Activated CD4-positive, alpha-beta T cell treated with anti-CD3 and anti-CD28 coated beads for 36 hours (primary cell): ENCODE results near the gene NBL1. TPM values are rescaled to one million over a fixed set of nuclear protein-coding genes. Genes with fewer than 3 reads are reported as not detected.

ENCODE experiments used
- ATAC-seq: fragments of 200-7000 bp; cut with Tn5 transposase; one replicate; pipeline ENCODE4 v1.10.0; 2021; ENCODE audit warnings: mild to moderate bottlenecking, moderate library complexity
- CTCF ChIA-PET: fragments of 350-600 bp; sonication (Branson Sonifier 250); formaldehyde crosslinking; loops from one replicate; lab custom pipeline; 2021; ENCODE audit warnings: antibody characterized with exemption; lab: Charles Lee
- POLR2A ChIA-PET: fragments of 350-600 bp; sonication (Branson Sonifier 250); formaldehyde crosslinking; loops from one replicate; lab custom pipeline; 2021; ENCODE audit warnings: antibody characterized with exemption, inconsistent platforms; lab: Charles Lee
- DNase-seq: peaks from one replicate; pipeline ENCODE4 v3.0.0-alpha.2; 2020
- H3K27ac Mint-ChIP-seq: one replicate; pipeline ENCODE4 v1.8.0; 2021; ENCODE audit warnings: mixed read lengths
- H3K27me3 Mint-ChIP-seq: one replicate; pipeline ENCODE4 v1.8.0; 2021; ENCODE audit warnings: mixed read lengths
- H3K36me3 Mint-ChIP-seq: one replicate; pipeline ENCODE4 v1.8.0; 2021; ENCODE audit warnings: low read depth, mixed read lengths
- H3K4me1 Mint-ChIP-seq: one replicate; pipeline ENCODE4 v1.8.0; 2021; ENCODE audit warnings: mixed read lengths
- H3K4me3 Mint-ChIP-seq: one replicate; pipeline ENCODE4 v1.8.0; 2021; ENCODE audit warnings: mild to moderate bottlenecking, moderate library complexity, mixed read lengths
- H3K9me3 Mint-ChIP-seq: one replicate; pipeline ENCODE4 v1.8.0; 2021; ENCODE audit warnings: low read depth, mixed read lengths
- intact Hi-C, 2 experiments: fragments of 100-400 bp; cut with DNase I in 1 of 2; cut with micrococcal nuclease in 1 of 2; formaldehyde crosslinking; loops; one replicate each; pipeline versions ENCODE4 v1.14.2 to v1.15.1; 2022 to 2024; cut with DNase I, micrococcal nuclease
- total RNA-seq, 2 experiments: library from RNA; stranded (reverse); gene quantifications; one replicate each; pipeline ENCODE4 v1.2.3, GENCODE V29; 2021

Gene NBL1
- total RNA-seq, 2 experiments from 2014 or later: 10.5 to 10.7 TPM

- no peaks in the 10 kb centered on the region for H3K27me3 Mint-ChIP-seq
- ChIA-PET POLR2A (no interaction called here), CTCF (interaction anchor here (0.7 to 0.8 kb wide), 2 partner anchors 8 to 74 kb away, joined by 3 to 4 read pairs; no protein-coding TSS in a partner anchor)
- no peak overlapping the region for H3K4me3 Mint-ChIP-seq
- no peaks in the 10 kb centered on the region for H3K36me3 Mint-ChIP-seq
- ATAC-seq (no peak), DNase-seq (no peak)
- peaks cover 18% of the 10 kb centered on the region for H3K4me1 Mint-ChIP-seq
- H3K27ac Mint-ChIP-seq: no peak overlapping the region
- no peaks in the 10 kb centered on the region for H3K9me3 Mint-ChIP-seq
- intact Hi-C loops: loop anchor here (10.0 kb wide), 2 partner anchors 341 to 401 kb away; partner anchors contain the start of genes AKR7A2 (in 2 of the 2), SLC66A1 (in 2 of the 2), EMC1 (in 1 of the 2) and MRTO4 (in 1 of the 2)
Observed at GRCh38 chr1:19655718-19656080, 11.6 kb downstream of the NBL1 start.

GRCh38 chr1:19656134-19656779 lies 12.1 kb downstream of the NBL1 start:
- Mint-ChIP-seq H3K4me3 (no peak overlapping the region), H3K4me1 (peaks cover 18% of the 10 kb centered on the region), H3K36me3 (no peaks in the 10 kb centered on the region), H3K27ac (no peak overlapping the region), H3K9me3 (no peaks in the 10 kb centered on the region), H3K27me3 (no peaks in the 10 kb centered on the region)
- POLR2A ChIA-PET: no interaction called here
- DNase-seq: no peak
- intact Hi-C loops: loop anchor here (10.0 kb wide), 2 partner anchors 341 to 401 kb away; partner anchors contain the start of genes AKR7A2 (in 2 of the 2), SLC66A1 (in 2 of the 2), EMC1 (in 1 of the 2) and MRTO4 (in 1 of the 2)
- no peak for ATAC-seq
- CTCF ChIA-PET: interaction anchor here (0.6 to 0.8 kb wide), 4 partner anchors 7 to 699 kb away, joined by 3 to 4 read pairs (median 3); no protein-coding TSS in a partner anchor

GRCh38 chr1:19656780-19657466 lies 12.8 kb downstream of the NBL1 start:
- Mint-ChIP-seq H3K27ac (no peak overlapping the region), H3K36me3 (no peaks in the 10 kb centered on the region), H3K9me3 (no peaks in the 10 kb centered on the region), H3K4me3 (no peak overlapping the region), H3K4me1 (peaks cover 21% of the 10 kb centered on the region), H3K27me3 (no peaks in the 10 kb centered on the region)
- ChIA-PET CTCF (interaction anchor here (0.6 kb wide), 2 partner anchors 54 to 699 kb away, joined by 3 read pairs; no protein-coding TSS in a partner anchor), POLR2A (no interaction called here)
- intact Hi-C loops: loop anchor here (10.0 kb wide), 2 partner anchors 342 to 402 kb away; partner anchors contain the start of genes AKR7A2 (in 2 of the 2), SLC66A1 (in 2 of the 2), EMC1 (in 1 of the 2) and MRTO4 (in 1 of the 2)
- ATAC-seq: no peak
- no peak for DNase-seq

- no peak overlapping the region for H3K4me3 Mint-ChIP-seq
- H3K36me3 Mint-ChIP-seq: no peaks in the 10 kb centered on the region
- CTCF ChIA-PET: no interaction called here
- H3K9me3 Mint-ChIP-seq: no peaks in the 10 kb centered on the region
- peaks cover 21% of the 10 kb centered on the region for H3K4me1 Mint-ChIP-seq
- intact Hi-C loops: loop anchor here (10.0 kb wide), 2 partner anchors 343 to 403 kb away; partner anchors contain the start of genes AKR7A2 (in 2 of the 2), SLC66A1 (in 2 of the 2), EMC1 (in 1 of the 2) and MRTO4 (in 1 of the 2)
- POLR2A ChIA-PET: no interaction called here
- DNase-seq: no peak
- ATAC-seq: no peak
- H3K27ac Mint-ChIP-seq: no peak overlapping the region
- H3K27me3 Mint-ChIP-seq: no peaks in the 10 kb centered on the region
Observed at GRCh38 chr1:19657511-19657910, 13.4 kb downstream of the NBL1 start.

- H3K36me3 Mint-ChIP-seq: no peaks in the 10 kb centered on the region
- intact Hi-C loops: loop anchor here (10.0 kb wide), 2 partner anchors 343 to 403 kb away; partner anchors contain the start of genes AKR7A2 (in 2 of the 2), SLC66A1 (in 2 of the 2), EMC1 (in 1 of the 2) and MRTO4 (in 1 of the 2)
- H3K27ac Mint-ChIP-seq: no peak overlapping the region
- POLR2A ChIA-PET: no interaction called here
- peaks cover 21% of the 10 kb centered on the region for H3K4me1 Mint-ChIP-seq
- no peaks in the 10 kb centered on the region for H3K27me3 Mint-ChIP-seq
- CTCF ChIA-PET: no interaction called here
- no peaks in the 10 kb centered on the region for H3K9me3 Mint-ChIP-seq
- no peak overlapping the region for H3K4me3 Mint-ChIP-seq
- ATAC-seq (no peak), DNase-seq (no peak)
Observed at GRCh38 chr1:19658186-19658585, 14.1 kb downstream of the NBL1 start.

- peak; percentile 69 for DNase-seq
- H3K4me1 Mint-ChIP-seq: peaks cover 26% of the 10 kb centered on the region
- intact Hi-C loops: loop anchor here (1.0 to 5.0 kb wide), 8 partner anchors 43 to 759 kb away; partner anchors contain the start of genes OTUD3 (in 2 of the 2) and ALDH4A1 (in 1 of the 2)
- no peaks in the 10 kb centered on the region for H3K9me3 Mint-ChIP-seq
- no peak overlapping the region for H3K4me3 Mint-ChIP-seq
- peaks cover 17% of the 10 kb centered on the region for H3K27me3 Mint-ChIP-seq
- no peak overlapping the region for H3K27ac Mint-ChIP-seq
- ATAC-seq: no peak
- peaks cover 3% of the 10 kb centered on the region for H3K36me3 Mint-ChIP-seq
- ChIA-PET POLR2A (no interaction called here), CTCF (interaction anchor here (0.6 to 6.0 kb wide), 53 partner anchors 8 to 1516 kb away, joined by 3 to 151 read pairs (median 4); partner anchors contain the start of gene OTUD3)
Observed at GRCh38 chr1:19661721-19662228, 17.7 kb downstream of the NBL1 start.

- intact Hi-C loops: loop anchor here (2.0 to 5.0 kb wide), 2 partner anchors 220 to 760 kb away; partner anchors contain the start of genes ALDH4A1 (in 1 of the 2) and OTUD3 (in 1 of the 2)
- Mint-ChIP-seq H3K4me3 (no peak overlapping the region), H3K9me3 (no peaks in the 10 kb centered on the region), H3K27me3 (peaks cover 22% of the 10 kb centered on the region), H3K4me1 (peaks cover 30% of the 10 kb centered on the region), H3K27ac (no peak overlapping the region), H3K36me3 (peaks cover 4% of the 10 kb centered on the region)
- CTCF ChIA-PET: interaction anchor here (0.6 to 6.0 kb wide), 51 partner anchors 9 to 1515 kb away, joined by 3 to 151 read pairs (median 4); partner anchors contain the start of gene OTUD3
- no peak for DNase-seq
- no peak for ATAC-seq
- POLR2A ChIA-PET: no interaction called here
Observed at GRCh38 chr1:19662313-19662712, 18.2 kb downstream of the NBL1 start.

- H3K27ac Mint-ChIP-seq: no peak within 1 kb of the TSS
- ATAC-seq: peak; percentile 50
- peak within 1 kb of the TSS; percentile 68 for H3K4me3 Mint-ChIP-seq
- H3K27me3 Mint-ChIP-seq: peaks cover 26% of the 10 kb centered on the region
- ChIA-PET CTCF (interaction anchor here (0.7 to 6.0 kb wide), 4 partner anchors 10 to 292 kb away, joined by 3 to 151 read pairs (median 4); no protein-coding TSS in a partner anchor), POLR2A (no interaction called here)
- peak; percentile 58 for DNase-seq
- H3K36me3 Mint-ChIP-seq: peaks cover 4% of the 10 kb centered on the region
- H3K9me3 Mint-ChIP-seq: no peaks in the 10 kb centered on the region
- intact Hi-C loops: loop anchor here in 1 of 2 experiments (5.0 kb wide), 1 partner anchor 762 kb away; the partner anchor contains the start of gene ALDH4A1
- H3K4me1 Mint-ChIP-seq: peaks cover 28% of the 10 kb centered on the region
Observed at GRCh38 chr1:19664453-19665185, 20.5 kb downstream of the NBL1 start, which contains the start of gene HTR6. Gene HTR6 (plus strand): TSS chr1:19664875. CDS start chr1:19665754, 879 bp downstream.

GRCh38 chr1:19665186-19665495 lies 21.0 kb downstream of the NBL1 start:
- Mint-ChIP-seq H3K36me3 (peaks cover 4% of the 10 kb centered on the region), H3K27me3 (peaks cover 30% of the 10 kb centered on the region), H3K27ac (no peak overlapping the region), H3K4me3 (peak overlapping the region; percentile 68), H3K9me3 (no peaks in the 10 kb centered on the region), H3K4me1 (peaks cover 27% of the 10 kb centered on the region)
- ATAC-seq (no peak), DNase-seq (no peak)
- ChIA-PET POLR2A (no interaction called here), CTCF (interaction anchor here (1.5 to 6.0 kb wide), 2 partner anchors 11 to 40 kb away, joined by 6 to 151 read pairs; no protein-coding TSS in a partner anchor)
- intact Hi-C loops: no loop called here
